GM12878 (cell line): Measurements from ENCODE around the gene NTRK3. TPM values are rescaled to one million over a fixed set of nuclear protein-coding genes. Genes with fewer than 3 reads are reported as not detected.

Source experiments
- ATAC-seq: fragments of 200-7000 bp; cut with Tn5 transposase; 3 replicates; pipeline ENCODE4 v1.9.1; 2020; ENCODE audit warnings: mild to moderate bottlenecking, moderate library complexity
- BruUV-seq: library from RNA; stranded (reverse); fragments of 400-500 nt; replicated peaks from 2 replicates; lab custom pipeline; 2021; lab: Mats Ljungman, UMichigan
- CTCF ChIA-PET: fragments of 300-600 bp; sonication (Branson Sonifier 250); formaldehyde crosslinking; extraction: SDS; loops from one replicate; lab custom pipeline; 2021; ENCODE audit warnings: inconsistent platforms; lab: Yijun Ruan, JAX
- POLR2A ChIA-PET: fragments of 350-600 bp; formaldehyde crosslinking; extraction: SDS; loops from one replicate; lab custom pipeline; 2021; ENCODE audit warnings: inconsistent platforms; lab: Charles Lee
- RAD21 ChIA-PET: fragments of 300-600 bp; sonication (Branson Sonifier 250); formaldehyde crosslinking; loops from one replicate; lab custom pipeline; 2023; ENCODE audit warnings: antibody characterized with exemption; ENCODE audit not compliant: unreplicated experiment; lab: Charles Lee
- SMC1A ChIA-PET: fragments of 300-600 bp; sonication (Branson Sonifier 250); formaldehyde crosslinking; loops from one replicate; lab custom pipeline; 2023; ENCODE audit not compliant: unreplicated experiment, uncharacterized antibody; lab: Charles Lee
- DNase-seq: peaks from one replicate; pipeline ENCODE4 v3.0.0-alpha.2; 2011; ENCODE audit warnings: low read depth, low spot score
- FAIRE-seq: peaks from 3 replicates; lab custom pipeline; 2011; peaks lifted over from hg19 to GRCh38; lab: Jason Lieb, UNC
- H2AFZ ChIP-seq: 2 replicates; pipeline ENCODE4 v1.6.0; 2011; ENCODE audit warnings: low read depth, low read length, control low read depth; ENCODE audit not compliant: control insufficient read depth
- H3K27ac ChIP-seq: 2 replicates; pipeline ENCODE4 v1.5.1; 2011; ENCODE audit warnings: control low read depth; ENCODE audit not compliant: control insufficient read depth, insufficient read depth
- H3K27me3 ChIP-seq, 2 experiments: replicated peaks in 1 of 2; 2 replicates each; pipeline versions ENCODE4 v1.6.0 to v1.6.1; 2011; ENCODE audit warnings: low read length in 1 of 2; ENCODE audit not compliant: control insufficient read depth in 2 of 2, insufficient read depth in 2 of 2
- H3K36me3 ChIP-seq, 2 experiments: 2 replicates each; pipeline ENCODE4 v1.5.1; 2011; ENCODE audit warnings: low read length in 1 of 2; ENCODE audit not compliant: control insufficient read depth in 2 of 2, insufficient read depth in 2 of 2
- H3K4me1 ChIP-seq: 2 replicates; pipeline ENCODE4 v1.6.1; 2011; ENCODE audit warnings: mild to moderate bottlenecking, low read length, moderate library complexity, mixed read lengths; ENCODE audit not compliant: control insufficient read depth, insufficient read depth
- H3K4me2 ChIP-seq: 2 replicates; pipeline ENCODE4 v1.6.0; 2011; ENCODE audit warnings: control low read depth; ENCODE audit not compliant: control insufficient read depth, insufficient read depth
- H3K4me3 ChIP-seq: fragments of 200-600 bp; sonication (generic); 2 replicates; pipeline ENCODE4 v1.5.1; 2016
- H3K79me2 ChIP-seq: 2 replicates; pipeline ENCODE4 v1.6.0; 2011; ENCODE audit warnings: low read length; ENCODE audit not compliant: control insufficient read depth, insufficient read depth
- H3K9ac ChIP-seq: 2 replicates; pipeline ENCODE4 v1.8.0; 2011; ENCODE audit warnings: low read length, control low read depth, mixed read lengths; ENCODE audit not compliant: control insufficient read depth, insufficient read depth
- H3K9me3 ChIP-seq: replicated peaks from 3 replicates; pipeline ENCODE4 v1.5.1; 2011; ENCODE audit warnings: mild to moderate bottlenecking, low read length; ENCODE audit not compliant: control insufficient read depth, insufficient read depth
- H4K20me1 ChIP-seq: 2 replicates; pipeline ENCODE4 v1.6.0; 2011; ENCODE audit not compliant: control insufficient read depth, insufficient read depth
- BACH1 ChIP-seq: fragments of 450-650 bp; IDR thresholded peaks from 2 replicates; pipeline ENCODE4 v1.6.1; 2017; ENCODE audit warnings: mild to moderate bottlenecking, borderline replicate concordance
- BCL11A ChIP-seq: IDR thresholded peaks from 2 replicates; pipeline ENCODE4 v1.6.1; 2011; ENCODE audit warnings: low read depth, low read length
- CBFB ChIP-seq: IDR thresholded peaks from 2 replicates; pipeline ENCODE4 v1.6.1; 2016; ENCODE audit warnings: antibody characterized with exemption, low read depth
- CEBPZ ChIP-seq: fragments of 150-350 bp; IDR thresholded peaks from 2 replicates; pipeline ENCODE4 v1.6.1; 2016; ENCODE audit warnings: low read depth, low read length
- CREM ChIP-seq: IDR thresholded peaks from 2 replicates; pipeline ENCODE4 v1.6.1; 2014; ENCODE audit warnings: antibody characterized with exemption, low read depth
- EZH2 ChIP-seq: IDR thresholded peaks from 2 replicates; pipeline ENCODE4 v1.6.1; 2012; ENCODE audit warnings: low read depth, mild to moderate bottlenecking, control low read depth, inconsistent platforms, low read length, borderline replicate concordance; ENCODE audit not compliant: control insufficient read depth
- JUND ChIP-seq: IDR thresholded peaks from 2 replicates; pipeline ENCODE4 v1.6.1; 2012; ENCODE audit warnings: low read depth, mild to moderate bottlenecking, low read length, improper control_type of control experiment, moderate library complexity
- LARP7 ChIP-seq: fragments of 450-650 bp; IDR thresholded peaks from 2 replicates; pipeline ENCODE4 v1.6.1; 2017; ENCODE audit warnings: mild to moderate bottlenecking
- MYB ChIP-seq: fragments of 150-350 bp; IDR thresholded peaks from 2 replicates; pipeline ENCODE4 v1.6.1; 2014; ENCODE audit warnings: mild to moderate bottlenecking, low read depth, low read length, borderline replicate concordance
- POU2F2 ChIP-seq: IDR thresholded peaks from 3 replicates; pipeline ENCODE4 v1.6.1; 2011; ENCODE audit warnings: low read depth, mild to moderate bottlenecking, low read length, borderline replicate concordance
- SIN3A ChIP-seq: IDR thresholded peaks from 2 replicates; pipeline ENCODE4 v1.6.1; 2012; ENCODE audit warnings: low read depth, low read length, improper control_type of control experiment
- SMC3 ChIP-seq: IDR thresholded peaks from 2 replicates; pipeline ENCODE4 v1.6.1; 2011; ENCODE audit warnings: low read length, improper control_type of control experiment, borderline replicate concordance
- SRF ChIP-seq, 2 experiments: IDR thresholded peaks; 2 replicates each; pipeline ENCODE4 v1.6.1; 2011; ENCODE audit warnings: low read depth in 2 of 2, low read length in 2 of 2, mild to moderate bottlenecking in 1 of 2, moderate library complexity in 1 of 2
- SUPT20H ChIP-seq: IDR thresholded peaks from 2 replicates; pipeline ENCODE4 v1.6.1; 2011; ENCODE audit warnings: low read depth, mild to moderate bottlenecking, low read length, moderate library complexity, borderline replicate concordance; ENCODE audit not compliant: control insufficient read depth
- ZNF622 ChIP-seq: fragments of 450-650 bp; IDR thresholded peaks from 2 replicates; pipeline ENCODE4 v1.6.1; 2017; ENCODE audit warnings: mild to moderate bottlenecking, inconsistent platforms
- WGBS: methylation state at CpG from one replicate; pipeline ENCODE4 v1.1.6; 2016; ENCODE audit warnings: low lambda C conversion rate; ENCODE audit not compliant: insufficient replicate concordance, insufficient coverage; ENCODE audit errors: missing lambda C conversion rate; 5-methylcytosine and 5-hydroxymethylcytosine counted together
- in situ Hi-C: fragments of 300-500 bp; cut with MboI; formaldehyde crosslinking; loops from 9 replicates; pipeline ENCODE4 v1.14.3; 2018; ENCODE audit warnings: mixed read lengths
- intact Hi-C: fragments of 100-400 bp; cut with micrococcal nuclease; formaldehyde crosslinking; loops from one replicate; pipeline ENCODE4 v1.14.2; 2022; ENCODE audit not compliant: unreplicated experiment
- polyA plus RNA-seq, 11 experiments: library from polyadenylated mRNA; depleted of rRNA in 4 of 11; unstranded in 6 of 11; stranded (reverse) in 5 of 11; fragments of >200 nt; fragmentation: Nextera tagmentation in 4 of 11; fragmentation: Illumina TruSeq in 1 of 11; extraction: Ambion mirVana in 4 of 11; extraction: Trizol in 1 of 11; gene quantifications; 1 replicate in 1 of 11; 2 replicates in 10 of 11; pipeline versions ENCODE4 v1.2.1 to v1.2.3, GENCODE V29; 2011 to 2016; ENCODE audit warnings: inconsistent platforms in 2 of 11, missing spikeins in 2 of 11, low read depth in 1 of 11
- total RNA-seq, 4 experiments: library from RNA; depleted of rRNA in 3 of 4; stranded (reverse); fragments of >200 nt in 3 of 4; fragmentation: Illumina TruSeq in 1 of 4; extraction: Trizol in 1 of 4; gene quantifications; 2 replicates each; pipeline versions ENCODE4 v1.2.1 to v1.2.3, GENCODE V29; 2013 to 2021

NTRK3 gene
- total and polyA plus RNA-seq, 10 of the 15 experiments (the other 5 are each of a cell fraction or from before 2014, with no cell fraction given), result not detected

- H3K4me3 ChIP-seq, result no peak overlapping the region
- no peak overlapping the region for H2AFZ ChIP-seq
- intact Hi-C loops, result no loop called here
- no peak overlapping the region for H3K27ac ChIP-seq
- ChIA-PET CTCF (no interaction called here), POLR2A (no interaction called here), RAD21 (no interaction called here), SMC1A (no interaction called here)
- no peaks in the 10 kb centered on the region for H3K36me3 ChIP-seq
- no TSS peak for BruUV-seq
- H3K9me3 ChIP-seq, result no peaks in the 10 kb centered on the region
- no peak overlapping the region for H3K4me2 ChIP-seq
- H3K27me3 ChIP-seq, result no peaks in the 10 kb centered on the region
- no peaks in the 10 kb centered on the region for H3K4me1 ChIP-seq
- DNase-seq, result no peak
- no peak for FAIRE-seq
- TF ChIP-seq EZH2 (no peak), BACH1 (no peak), SUPT20H (no peak), SIN3A (no peak), LARP7 (no peak), POU2F2 (no peak), BCL11A (no peak), MYB (no peak), SMC3 (no peak), ZNF622 (no peak), SRF (IDR thresholded peaks at IDR 0.05; ENCODE audit: low read depth in 2 of 2, low read length in 2 of 2) (no peak), JUND (no peak), CEBPZ (no peak), CREM (no peak), CBFB (no peak)
- in situ Hi-C loops, result no loop called here
- no peak overlapping the region for H3K9ac ChIP-seq
- WGBS, result 27% methylated on average over 6 of the region's 6 CpGs
- no peaks in the 10 kb centered on the region for H4K20me1 ChIP-seq
- no peak for ATAC-seq
- H3K79me2 ChIP-seq, result no peaks in the 10 kb centered on the region
Observed at GRCh38 chr15:87981969-87982368, 274.6 kb downstream of the NTRK3 start.
